ENCODE results near the gene OR52B6.
"Not testable (repeated sequence)": the region's sequence is repeated elsewhere in the genome, so short reads cannot be mapped to it uniquely, and the experiment has no call there.

The OR52B6 gene

DNA sequence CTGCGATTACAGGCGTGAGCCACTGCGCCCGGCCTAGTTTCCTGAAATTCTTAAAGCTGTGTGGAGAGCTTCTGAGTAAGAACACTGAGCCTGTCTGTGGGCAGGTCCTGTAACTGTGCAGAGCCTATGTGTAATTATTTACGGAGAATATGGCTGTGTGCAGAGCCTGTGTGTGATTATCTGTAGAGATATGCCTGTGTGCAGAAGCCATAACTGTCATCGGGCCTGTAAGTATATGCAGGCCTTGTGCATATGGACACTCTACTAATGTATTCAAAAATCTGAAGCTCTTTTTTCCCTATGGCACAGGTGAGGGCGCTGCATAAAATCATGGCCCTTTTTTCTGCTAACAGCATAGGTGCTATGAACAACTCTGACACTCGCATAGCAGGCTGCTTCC lies at the start of gene OR52B6:
Gene OR52B6, plus strand, starts transcription at position 301 of the 400 bp plus-strand sequence. Its CDS starts 0 bp downstream, at position 301.
- no peak for DNase-seq (ENCODE audit: low read depth in 3 of 3)

DNA sequence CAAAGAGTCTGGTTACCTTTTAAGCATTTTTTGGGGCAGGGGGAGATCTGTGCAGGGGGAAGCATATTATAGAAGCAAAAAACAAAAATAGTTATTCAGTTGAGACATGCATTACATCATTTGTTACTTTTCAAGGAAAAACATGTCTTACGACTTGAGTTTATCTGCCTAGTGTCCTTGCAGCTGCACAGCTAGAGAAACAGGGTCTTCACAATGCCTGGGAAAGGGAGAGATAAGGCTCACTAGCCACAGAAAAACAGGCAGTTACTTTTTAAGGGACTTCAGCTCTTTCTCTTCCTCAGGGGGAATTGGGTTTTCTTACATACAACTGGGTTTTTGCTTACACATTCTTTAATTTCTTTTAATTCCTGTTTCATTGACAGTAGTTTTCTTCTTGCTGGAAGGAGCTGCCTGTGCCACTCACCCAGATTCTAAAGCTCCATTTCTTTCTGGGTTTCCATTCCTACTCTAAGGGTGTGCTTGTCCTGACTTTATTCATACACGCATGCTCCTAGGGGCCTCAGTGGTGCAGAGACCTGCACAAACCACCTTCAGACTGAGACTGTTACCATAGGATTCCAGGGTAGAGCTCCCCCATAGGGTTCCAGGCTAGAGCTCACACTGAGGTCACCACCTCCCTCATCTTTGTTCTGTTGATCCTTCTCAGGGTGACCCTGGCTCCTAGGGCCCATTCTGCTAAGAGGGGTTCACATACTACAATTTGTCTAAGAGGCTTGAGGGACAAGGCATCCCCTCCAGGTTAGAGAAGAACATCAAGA lies 49.4 kb upstream of the OR52B6 start:
- DNase-seq (ENCODE audit: low read depth in 3 of 3) = no peak

- DNase-seq (ENCODE audit: low read depth in 3 of 3) = no peak
Measured at GRCh38 chr11:5534046-5534445, 46.6 kb upstream of the OR52B6 start.

GRCh38 chr11:5536482-5536881 lies 44.2 kb upstream of the OR52B6 start:
- DNase-seq (ENCODE audit: low read depth in 3 of 3) = no peak

GRCh38 chr11:5541427-5541826 lies 39.2 kb upstream of the OR52B6 start:
- no peak for DNase-seq (ENCODE audit: low read depth in 3 of 3)

DNA sequence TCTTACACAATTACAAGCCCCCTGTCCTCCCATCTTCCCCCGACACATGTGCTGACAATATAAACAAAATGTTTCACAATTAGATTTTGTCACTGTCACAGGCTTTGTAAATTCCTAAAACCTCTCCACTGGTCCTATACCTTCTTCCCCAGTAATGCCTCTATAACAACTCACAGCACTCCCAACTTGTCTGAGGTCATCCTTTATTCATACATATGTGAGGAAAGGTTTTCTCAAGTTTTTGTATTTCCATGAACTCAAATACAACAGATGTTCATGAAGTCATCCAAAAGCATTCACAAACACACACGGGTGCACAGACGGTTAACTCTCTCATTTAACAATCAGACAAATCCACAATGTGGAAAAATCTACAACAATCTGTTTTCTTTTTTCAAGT lies 34.2 kb upstream of the OR52B6 start:
- no peak for DNase-seq (ENCODE audit: low read depth in 3 of 3)

DNA sequence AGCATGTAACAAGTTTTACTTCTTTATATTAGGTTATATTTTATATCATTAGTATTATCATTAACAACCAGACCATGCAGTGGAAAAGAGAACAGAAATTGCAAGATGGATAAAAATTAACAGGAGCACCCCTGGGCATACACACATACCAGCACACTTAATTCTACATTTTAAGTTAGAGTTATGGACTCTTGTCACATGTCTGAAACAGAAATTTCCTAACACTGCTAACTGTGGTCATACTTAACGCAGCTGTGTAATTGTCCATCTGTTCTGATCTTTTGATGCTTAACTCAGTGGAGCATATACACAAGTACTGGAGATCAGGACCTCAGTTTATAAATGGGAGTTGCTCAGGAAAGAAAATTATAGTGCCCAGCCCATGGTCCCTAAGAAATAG lies 32.7 kb upstream of the OR52B6 start:
- DNase-seq (ENCODE audit: low read depth in 3 of 3) = no peak

DNA sequence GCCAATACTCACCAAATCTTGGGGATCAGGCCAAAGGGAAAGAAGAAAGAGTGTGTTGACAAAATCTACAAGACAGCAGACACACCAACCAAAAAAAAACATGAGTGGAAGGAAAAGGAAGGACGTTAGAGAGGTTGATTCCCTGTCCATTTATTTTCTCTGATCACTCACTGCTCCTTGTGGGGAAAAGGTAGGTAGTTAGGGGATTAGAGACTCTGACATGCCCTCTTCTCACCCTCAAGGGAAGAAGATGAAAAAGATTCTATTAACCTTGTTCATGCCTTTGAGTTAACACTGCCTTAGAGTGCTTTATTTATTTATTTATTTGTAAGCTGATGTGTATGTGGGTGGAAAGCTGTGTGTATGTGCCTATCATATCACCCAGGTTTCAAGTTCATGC lies 32.2 kb upstream of the OR52B6 start, which contains the start of gene OR52H1:
Gene OR52H1, minus strand, starts transcription at position 101 of the 400 bp plus-strand sequence. CDS start 3,035 bp downstream, outside the sequence.
- no peak for DNase-seq (ENCODE audit: low read depth in 3 of 3)

DNA sequence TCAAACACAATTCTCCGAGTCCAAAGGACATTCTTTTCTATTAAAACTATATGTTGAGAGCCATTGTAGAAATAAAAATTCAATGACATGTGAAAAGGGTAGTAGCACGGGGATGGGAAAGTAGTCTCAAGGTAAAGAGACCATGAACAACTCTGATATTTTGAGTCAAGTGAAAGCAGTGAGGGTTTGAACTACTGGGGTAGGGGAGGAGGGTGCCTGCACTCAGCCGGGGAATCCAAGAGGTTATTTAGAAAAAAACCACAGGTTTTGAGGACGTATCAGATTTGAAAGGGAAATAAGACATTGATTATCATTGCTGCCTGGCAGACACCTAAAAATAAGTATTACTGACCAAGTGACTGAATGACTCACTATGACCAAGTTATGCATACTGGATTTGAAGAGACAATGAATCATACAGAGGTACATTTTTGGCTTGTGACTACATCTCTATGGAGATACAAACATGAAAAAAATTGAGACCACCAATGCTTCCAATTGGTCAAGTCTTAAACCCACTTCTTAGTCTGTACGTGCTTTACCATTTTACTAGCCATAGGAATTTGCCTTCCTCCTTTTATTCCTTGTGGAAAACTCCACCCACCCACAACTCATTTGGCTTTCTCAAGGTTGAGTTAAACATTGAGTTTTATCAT lies 30.1 kb upstream of the OR52B6 start:
- DNase-seq (ENCODE audit: low read depth in 3 of 3) = no peak

DNA sequence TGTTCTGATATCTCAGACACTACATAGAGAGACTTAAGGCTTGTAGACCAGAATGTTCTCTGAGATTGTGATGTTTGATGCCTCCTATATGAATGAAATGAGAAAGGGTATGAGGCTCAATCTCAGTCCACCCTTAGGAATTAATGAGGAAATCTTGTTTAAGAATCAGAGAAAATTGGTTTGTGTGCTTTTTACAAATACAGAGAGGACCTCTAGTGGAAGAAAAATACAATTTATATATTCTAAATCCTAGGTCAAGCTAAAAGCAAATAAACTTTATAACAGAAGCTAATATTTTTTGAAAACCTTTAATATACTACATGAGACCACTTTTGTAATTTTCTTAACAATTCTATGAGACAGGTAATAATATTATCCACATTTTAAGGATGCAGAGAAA lies 27.3 kb upstream of the OR52B6 start:
- DNase-seq (ENCODE audit: low read depth in 3 of 3) = no peak

DNA sequence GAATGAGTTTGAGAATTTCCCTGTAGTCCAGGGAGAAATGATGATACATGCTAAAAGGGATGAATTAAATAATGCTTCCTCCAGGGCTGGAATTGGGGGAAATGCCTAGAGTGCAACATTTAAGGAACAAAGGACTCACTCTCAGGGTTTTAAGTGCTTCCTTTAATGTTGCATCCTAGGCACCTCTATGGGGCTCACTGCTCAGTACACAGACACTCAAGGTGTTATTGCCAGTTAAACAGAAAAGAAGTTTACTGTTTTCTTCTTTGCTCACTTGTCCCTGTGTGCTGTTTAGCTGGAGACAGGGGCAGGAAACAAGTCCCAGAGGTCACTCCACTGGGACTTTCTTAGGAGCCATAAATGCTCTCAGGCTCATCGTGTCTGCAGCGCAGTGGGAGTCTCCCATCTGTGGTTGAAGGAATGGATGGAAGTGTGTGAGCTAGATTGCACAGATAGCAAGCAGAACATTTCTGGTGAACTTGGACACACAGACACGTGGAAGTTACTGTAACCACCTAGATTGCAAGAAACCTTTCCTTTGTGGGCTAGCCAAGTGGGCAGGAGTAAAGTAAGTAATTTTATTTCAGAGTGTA lies 24.0 kb upstream of the OR52B6 start:
- DNase-seq (ENCODE audit: low read depth in 3 of 3) = no peak

DNA sequence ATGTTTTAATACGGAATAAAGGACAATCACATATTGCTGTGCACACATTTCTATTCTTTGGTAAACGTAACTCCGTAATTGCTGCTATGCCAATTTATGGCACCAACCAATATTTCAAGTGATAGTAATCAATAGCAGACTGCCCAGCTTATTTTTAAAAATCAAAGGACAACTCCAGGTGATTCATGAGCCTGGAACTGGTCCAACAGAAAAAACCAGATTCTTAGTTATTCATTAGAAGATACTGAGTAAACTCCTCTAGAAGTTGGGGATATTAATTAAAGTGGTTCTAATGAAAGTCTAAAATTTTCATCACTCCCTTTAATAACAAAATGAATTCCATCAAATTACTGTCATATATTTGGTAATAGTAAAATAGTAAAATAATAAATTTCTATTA lies 22.9 kb upstream of the OR52B6 start:
- no peak for DNase-seq (ENCODE audit: low read depth in 3 of 3)

DNA sequence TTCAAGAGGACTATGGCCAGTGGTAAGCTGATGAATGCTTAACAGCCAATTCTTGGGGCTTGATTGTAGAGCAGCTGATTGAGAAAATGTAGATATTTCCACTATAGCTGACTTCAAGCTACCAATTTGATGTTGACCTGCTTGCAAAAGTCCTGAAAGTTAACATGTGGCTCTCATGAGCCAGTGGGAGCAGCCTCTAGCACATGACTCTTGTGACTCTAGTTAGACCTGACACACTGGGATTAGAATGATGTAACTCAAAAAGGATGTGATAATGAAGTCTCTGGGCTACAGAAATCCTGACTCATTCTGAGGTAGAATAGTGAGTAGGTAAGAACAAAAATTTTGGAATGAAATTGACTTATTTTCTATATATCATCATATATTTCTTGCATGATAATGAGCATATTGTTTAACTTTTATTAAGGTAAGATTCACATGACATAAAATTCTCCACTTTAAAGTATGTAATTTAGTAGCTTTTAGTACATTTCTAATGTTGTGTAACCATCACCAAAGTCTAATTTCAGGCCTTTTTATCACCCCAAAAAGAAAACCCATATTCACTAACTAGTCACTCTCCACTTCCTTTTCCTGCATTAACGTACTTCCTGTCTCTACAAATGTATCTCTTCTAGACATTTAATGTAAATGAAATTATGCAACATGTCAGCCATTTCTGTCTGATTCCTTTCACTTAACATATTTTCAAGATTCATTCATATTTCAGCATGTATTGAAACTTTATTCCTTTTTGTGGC lies 16.2 kb upstream of the OR52B6 start:
- DNase-seq (ENCODE audit: low read depth in 3 of 3) = no peak

DNA sequence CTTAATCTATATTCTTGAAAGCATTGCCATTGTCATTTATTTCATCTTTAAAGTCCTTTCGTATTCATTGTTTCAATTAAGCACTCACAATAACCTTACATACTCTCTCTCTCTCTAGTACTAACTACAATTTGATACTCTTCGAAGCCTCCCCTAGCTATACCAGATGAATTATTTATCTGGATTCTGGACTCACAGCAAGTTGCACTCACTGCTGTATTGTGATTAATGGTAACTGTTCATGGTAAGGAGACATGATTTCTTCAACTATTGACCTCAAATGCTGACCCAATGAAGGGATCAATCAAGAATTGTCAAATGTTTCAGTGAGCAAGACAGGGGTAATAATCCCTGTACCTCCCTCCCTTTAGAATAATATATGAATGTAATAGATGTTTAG lies 6.0 kb upstream of the OR52B6 start:
- no peak for DNase-seq (ENCODE audit: low read depth in 3 of 3)

- DNase-seq (ENCODE audit: low read depth in 3 of 3) = no peak
Measured at GRCh38 chr11:5575152-5575551, 5.5 kb upstream of the OR52B6 start.

DNA sequence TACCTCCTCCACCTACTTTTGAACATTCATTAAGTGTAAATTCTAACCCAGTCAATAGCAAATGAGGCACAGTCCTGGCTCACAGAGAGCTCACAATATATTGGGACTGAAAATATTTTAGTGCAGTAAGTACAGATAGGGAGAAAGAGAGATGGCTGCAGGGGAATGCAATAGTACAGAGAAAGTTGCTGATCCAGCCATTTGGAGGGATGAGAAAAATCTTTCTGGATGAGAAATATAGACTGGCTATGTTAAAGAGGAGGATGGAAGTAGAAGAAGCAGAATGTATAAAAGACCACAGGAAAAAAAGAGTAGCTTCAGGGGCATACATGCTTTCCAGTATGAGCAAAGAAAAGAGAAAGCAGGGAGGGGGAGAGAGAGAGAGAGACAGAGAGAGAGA lies 3.6 kb upstream of the OR52B6 start:
- no peak for DNase-seq (ENCODE audit: low read depth in 3 of 3)

GRCh38 chr11:5581014-5581413 lies 337 bp downstream of the OR52B6 start:
- no peak for DNase-seq (ENCODE audit: low read depth in 3 of 3)

GRCh38 chr11:5584458-5584857 lies 3.8 kb downstream of the OR52B6 start:
- DNase-seq (ENCODE audit: low read depth in 3 of 3) = not testable (repeated sequence)

DNA sequence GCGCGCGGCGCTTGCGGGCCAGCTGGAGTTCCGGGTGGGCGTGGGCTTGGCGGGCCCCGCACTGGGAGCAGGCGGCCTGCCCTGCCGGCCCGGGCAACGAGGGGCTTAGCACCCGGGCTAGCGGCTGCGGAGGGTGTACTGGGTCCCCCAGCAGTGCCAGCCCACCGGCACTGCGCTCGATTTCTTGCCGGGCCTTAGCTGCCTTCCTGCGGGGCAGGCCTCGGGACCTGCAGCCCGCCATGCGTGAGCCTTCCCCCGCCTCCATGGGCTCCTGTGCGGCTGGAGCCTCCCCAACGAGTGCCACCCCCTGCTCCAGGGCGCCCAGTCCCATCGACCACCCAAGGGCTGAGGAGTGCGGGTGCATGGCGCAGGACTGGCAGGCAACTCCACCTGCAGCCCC lies 9.2 kb downstream of the OR52B6 start:
- not testable (repeated sequence) for DNase-seq (ENCODE audit: low read depth in 3 of 3)

DNA sequence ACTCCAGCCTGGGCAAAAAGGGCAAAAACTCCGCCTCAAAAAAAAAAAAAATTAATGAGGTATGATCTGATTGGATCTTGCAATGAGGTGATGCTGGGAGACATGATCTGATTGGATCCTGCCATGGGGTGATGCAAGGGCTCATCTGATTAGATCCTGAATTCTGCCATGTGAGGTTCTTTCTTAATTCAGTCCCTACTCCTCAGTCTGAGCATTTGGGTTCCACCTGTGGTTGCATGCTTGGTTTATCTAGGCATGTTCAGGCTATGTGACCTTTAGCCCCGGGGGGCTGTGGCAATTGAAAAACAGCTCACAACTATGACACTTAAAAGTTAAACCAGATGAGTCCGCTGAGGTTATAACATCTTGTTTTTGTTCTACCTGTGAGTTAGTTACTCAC lies 10.9 kb downstream of the OR52B6 start:
- DNase-seq (ENCODE audit: low read depth in 3 of 3) = no peak

GRCh38 chr11:5592615-5593014 lies 11.9 kb downstream of the OR52B6 start:
- DNase-seq (ENCODE audit: low read depth in 3 of 3) = no peak

DNA sequence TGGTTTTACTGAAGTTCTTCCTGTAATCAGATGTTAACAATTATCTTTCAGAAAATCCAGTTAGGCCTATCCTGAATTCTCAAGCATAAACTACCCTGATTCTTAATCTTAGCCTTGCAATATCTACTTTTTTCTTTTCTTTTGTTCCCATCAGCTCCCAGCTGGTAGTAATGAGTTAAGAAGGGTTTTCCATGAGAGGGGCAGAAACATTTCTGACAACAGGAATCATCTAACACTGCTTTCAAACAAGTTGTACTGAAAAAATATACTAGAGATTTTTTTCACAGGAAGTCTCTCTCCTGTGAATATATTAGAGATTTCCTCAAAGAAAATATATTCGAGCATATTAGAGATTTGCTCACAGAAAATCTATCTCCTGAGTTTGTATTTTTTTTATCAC lies 12.5 kb downstream of the OR52B6 start:
- DNase-seq (ENCODE audit: low read depth in 3 of 3) = no peak

Measured in stimulated activated CD4-positive, alpha-beta T cell treated with anti-CD3 and anti-CD28 coated beads, TNF-alpha, amount 100 ng/mL, for 24 hours (primary cell).